ENCODE results near the gene KAZN.

- TF ChIP-seq POLR2A (IDR thresholded peaks at IDR 0.05), result no peak
- no peak for TF ChIP-seq CTCF (IDR thresholded peaks at IDR 0.05)
These were observed 349.7 kb downstream of the KAZN start for GRCh38 chr1:14948112-14948652.

Data from body of pancreas (tissue), 4 donors.